HEK293 (cell line): ENCODE data around the gene PCSK1.

Source experiments
- CTCF ChIA-PET: fragments of 350-600 bp; formaldehyde crosslinking; extraction: SDS; loops from one replicate; lab custom pipeline; 2021; ENCODE audit warnings: antibody characterized with exemption; lab: Yijun Ruan, JAX
- POLR2A ChIA-PET: fragments of 300-600 bp; formaldehyde crosslinking; extraction: SDS; loops from one replicate; lab custom pipeline; 2020; ENCODE audit warnings: antibody characterized with exemption, inconsistent platforms; lab: Yijun Ruan, JAX
- H3K27ac ChIP-seq: fragments of 200-500 bp; sonication (Bioruptor generic); 2 replicates; pipeline ENCODE4 v1.5.1; 2014; ENCODE audit warnings: low read depth, low read length, control low read depth, inconsistent platforms; ENCODE audit errors: extremely low read depth
- H3K36me3 ChIP-seq, 2 experiments: fragments of 200-500 bp in 1 of 2; sonication (Bioruptor generic) in 1 of 2; 1 replicate in 1 of 2; 2 replicates in 1 of 2; pipeline ENCODE4 v1.5.1; 2014 to 2017; ENCODE audit warnings: inconsistent platforms in 2 of 2, low read length in 2 of 2; ENCODE audit not compliant: control insufficient read depth in 2 of 2, insufficient read depth in 1 of 2
- H3K4me1 ChIP-seq: fragments of 200-500 bp; sonication (Bioruptor generic); 2 replicates; pipeline ENCODE4 v1.5.1; 2014; ENCODE audit warnings: mild to moderate bottlenecking, low read length, inconsistent platforms; ENCODE audit not compliant: control insufficient read depth, insufficient read depth
- H3K4me3 ChIP-seq: 2 replicates; pipeline ENCODE4 v1.5.1; 2011; ENCODE audit warnings: low read depth, mild to moderate bottlenecking, control low read depth, low read length, moderate library complexity
- H3K9me3 ChIP-seq: fragments of 200-500 bp; sonication (Bioruptor generic); 2 replicates; pipeline ENCODE4 v1.5.1; 2014; ENCODE audit warnings: low read depth, low read length, inconsistent platforms; ENCODE audit not compliant: control insufficient read depth, insufficient read depth
- SCRT1 ChIP-seq: fragments of 450-650 bp; formaldehyde crosslinking; IDR thresholded peaks from 2 replicates; pipeline ENCODE4 v1.5.1; 2016; ENCODE audit warnings: missing biosample characterization, missing genetic modification characterization, borderline replicate concordance
- ZNF302 ChIP-seq: fragments of 450-650 bp; formaldehyde crosslinking; IDR thresholded peaks from 2 replicates; pipeline ENCODE4 v1.5.1; 2016; ENCODE audit warnings: missing biosample characterization, missing genetic modification characterization, low read depth
- ZNF707 ChIP-seq: fragments of 450-650 bp; formaldehyde crosslinking; IDR thresholded peaks from 2 replicates; pipeline ENCODE4 v1.5.1; 2016; ENCODE audit warnings: missing biosample characterization, missing genetic modification characterization

PCSK1 gene

DNA sequence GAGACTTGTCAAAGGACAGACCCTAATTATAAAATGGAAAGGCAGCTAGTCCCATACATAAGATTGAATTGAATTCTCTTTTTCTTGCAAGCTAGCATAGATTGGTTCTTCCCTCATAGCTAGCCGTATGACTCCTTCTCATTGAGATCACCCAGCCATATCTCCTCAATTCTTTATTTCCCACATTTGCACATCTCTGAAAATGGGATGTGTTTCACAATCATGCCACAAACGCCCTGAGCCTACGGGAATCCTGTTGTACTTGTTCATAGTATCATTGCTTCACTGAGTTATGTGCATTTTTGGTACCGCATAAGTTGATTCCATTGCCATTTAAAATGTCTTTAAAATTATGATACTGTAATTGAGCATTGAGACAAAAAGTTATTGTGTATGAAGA is 90.5 kb downstream of the PCSK1 start:
- H3K27ac ChIP-seq, result no peak overlapping the region
- POLR2A ChIA-PET, result interaction anchor here (0.6 kb wide), 1 partner anchor 61 kb away, joined by 3 read pairs; no protein-coding TSS in a partner anchor
- CTCF ChIA-PET, result interaction anchor here (0.7 to 5.5 kb wide), 4 partner anchors 12 to 486 kb away, joined by 3 to 127 read pairs (median 4); no protein-coding TSS in a partner anchor

More for the DNA sequence above, 90.5 kb downstream of the PCSK1 start:
- TF ChIP-seq ZNF302 (tag by site-specific recombination), result no peak
- no peak for TF ChIP-seq ZNF707
- TF ChIP-seq SCRT1 (tag by site-specific recombination), result no peak
- Histone ChIP-seq H3K9me3 (no peaks in the 10 kb centered on the region), H3K36me3 (no peaks in the 10 kb centered on the region), H3K4me3 (no peak overlapping the region), H3K4me1 (peaks cover 20% of the 10 kb centered on the region)
